Karpas-422 (cell line): ENCODE results near the gene GYPB. TPM values are rescaled to one million over a fixed set of nuclear protein-coding genes. Genes with fewer than 3 reads are reported as not detected.
"Not testable (repeated sequence)": the region's sequence is repeated elsewhere in the genome, so short reads cannot be mapped to it uniquely, and the experiment has no call there.

ENCODE experiments used
- DNase-seq: peaks from one replicate; pipeline ENCODE4 v3.0.0-alpha.2; 2015
- H2AFZ ChIP-seq: fragments of 200-600 bp; sonication (generic); 2 replicates; pipeline ENCODE4 v1.6.1; 2014; ENCODE audit warnings: antibody characterized with exemption, low read length, mixed read lengths
- H3K27ac ChIP-seq: fragments of 200-600 bp; sonication (generic); 2 replicates; pipeline ENCODE4 v1.5.1; 2014; ENCODE audit warnings: mild to moderate bottlenecking, low read length, moderate library complexity
- H3K27me3 ChIP-seq: fragments of 200-600 bp; sonication (generic); 2 replicates; pipeline ENCODE4 v1.6.1; 2014; ENCODE audit warnings: low read length, mixed read lengths
- H3K36me3 ChIP-seq: fragments of 200-600 bp; sonication (generic); 2 replicates; pipeline ENCODE4 v1.6.1; 2014; ENCODE audit warnings: low read length, mixed read lengths; ENCODE audit not compliant: insufficient read depth
- H3K4me1 ChIP-seq: fragments of 200-600 bp; sonication (generic); 2 replicates; pipeline ENCODE4 v1.6.1; 2014; ENCODE audit warnings: mild to moderate bottlenecking, low read length, mixed read lengths
- H3K4me2 ChIP-seq: fragments of 200-600 bp; sonication (generic); 2 replicates; pipeline ENCODE4 v1.6.1; 2014; ENCODE audit warnings: low read length, low read depth, mild to moderate bottlenecking; ENCODE audit not compliant: poor library complexity, severe bottlenecking
- H3K4me3 ChIP-seq: fragments of 200-600 bp; sonication (generic); 2 replicates; pipeline ENCODE4 v1.5.1; 2014; ENCODE audit warnings: mild to moderate bottlenecking, antibody characterized with exemption, low read length, mixed read lengths
- H3K79me2 ChIP-seq: fragments of 200-600 bp; sonication (generic); 2 replicates; pipeline ENCODE4 v1.6.1; 2014; ENCODE audit warnings: mild to moderate bottlenecking, low read length, mixed read lengths
- H3K9ac ChIP-seq: fragments of 200-600 bp; sonication (generic); 2 replicates; pipeline ENCODE4 v1.6.0; 2014; ENCODE audit warnings: low read length
- H3K9me2 ChIP-seq: fragments of 200-600 bp; sonication (generic), shearing (Covaris generic); replicated peaks from 2 replicates; pipeline ENCODE4 v1.6.0; 2014; ENCODE audit warnings: mild to moderate bottlenecking, low read length, moderate library complexity; ENCODE audit not compliant: insufficient read depth
- H3K9me3 ChIP-seq: fragments of 300-700, 200-600 bp; sonication (generic); 2 replicates; pipeline ENCODE4 v1.6.1; 2014; ENCODE audit warnings: low read length, mixed read lengths
- H4K20me1 ChIP-seq: fragments of 200-600 bp; sonication (generic); 2 replicates; pipeline ENCODE4 v1.6.1; 2014; ENCODE audit warnings: mild to moderate bottlenecking, antibody characterized with exemption, low read length, low read depth; ENCODE audit not compliant: insufficient read depth
- total RNA-seq: library from RNA; depleted of rRNA; stranded (reverse); fragments of >200 nt; shearing (Covaris generic); gene quantifications from 2 replicates; pipeline ENCODE4 v1.2.3, GENCODE V29; 2014; ENCODE audit warnings: low replicate concordance

The GYPB gene
- total RNA-seq, 1 experiment from 2014 or later: not detected

- no peaks in the 10 kb centered on the region for H3K36me3 ChIP-seq
- H3K4me1 ChIP-seq: no peaks in the 10 kb centered on the region
- no peaks in the 10 kb centered on the region for H4K20me1 ChIP-seq
- H3K79me2 ChIP-seq: no peaks in the 10 kb centered on the region
- H3K4me3 ChIP-seq: no peak overlapping the region
- no peak for DNase-seq
- no peaks in the 10 kb centered on the region for H3K27me3 ChIP-seq
- no peak overlapping the region for H2AFZ ChIP-seq
- no peak overlapping the region for H3K27ac ChIP-seq
- no peak overlapping the region for H3K4me2 ChIP-seq
- no peaks in the 10 kb centered on the region for H3K9me3 ChIP-seq
- H3K9me2 ChIP-seq: no peaks in the 10 kb centered on the region
- H3K9ac ChIP-seq: no peak overlapping the region
Measured at GRCh38 chr4:143986180-143986579, 33.0 kb downstream of the GYPB start.

- H3K4me1 ChIP-seq, H4K20me1 ChIP-seq, H3K36me3 ChIP-seq, H3K4me2 ChIP-seq, H2AFZ ChIP-seq, H3K79me2 ChIP-seq, H3K4me3 ChIP-seq, H3K27me3 ChIP-seq, H3K9me3 ChIP-seq, H3K9ac ChIP-seq, H3K9me2 ChIP-seq, H3K27ac ChIP-seq: not testable (repeated sequence)
- peak; percentile 62 for DNase-seq
Measured at GRCh38 chr4:143980776-143981175, 38.4 kb downstream of the GYPB start.

- not testable (repeated sequence) for H3K9me2 ChIP-seq, H2AFZ ChIP-seq, H3K4me3 ChIP-seq, H3K4me2 ChIP-seq, H3K4me1 ChIP-seq, H3K27ac ChIP-seq, H3K27me3 ChIP-seq, H3K79me2 ChIP-seq, H3K9ac ChIP-seq, H4K20me1 ChIP-seq, DNase-seq, H3K9me3 ChIP-seq, H3K36me3 ChIP-seq
Measured at GRCh38 chr4:143975527-143975926, 43.7 kb downstream of the GYPB start.

- H3K79me2 ChIP-seq, H4K20me1 ChIP-seq, H3K36me3 ChIP-seq, H3K27ac ChIP-seq, H3K4me2 ChIP-seq, H3K9ac ChIP-seq, H3K4me1 ChIP-seq, H3K27me3 ChIP-seq, H3K9me2 ChIP-seq, H3K9me3 ChIP-seq, H2AFZ ChIP-seq, DNase-seq, H3K4me3 ChIP-seq: not testable (repeated sequence)
Measured at GRCh38 chr4:143974021-143974420, 45.2 kb downstream of the GYPB start.

GRCh38 chr4:143961075-143961474 is 58.1 kb downstream of the GYPB start:
- no peaks in the 10 kb centered on the region for H3K4me1 ChIP-seq
- H4K20me1 ChIP-seq: no peaks in the 10 kb centered on the region
- no peaks in the 10 kb centered on the region for H3K27me3 ChIP-seq
- no peaks in the 10 kb centered on the region for H3K9me3 ChIP-seq
- H3K79me2 ChIP-seq: no peaks in the 10 kb centered on the region
- no peaks in the 10 kb centered on the region for H3K9me2 ChIP-seq
- no peak overlapping the region for H2AFZ ChIP-seq
- H3K4me2 ChIP-seq: no peak overlapping the region
- DNase-seq: no peak
- H3K9ac ChIP-seq: no peak overlapping the region
- H3K4me3 ChIP-seq: no peak overlapping the region
- H3K27ac ChIP-seq: no peak overlapping the region
- no peaks in the 10 kb centered on the region for H3K36me3 ChIP-seq

GRCh38 chr4:143955306-143955705 is 63.9 kb downstream of the GYPB start:
- not testable (repeated sequence) for H3K79me2 ChIP-seq, H3K4me3 ChIP-seq, H3K36me3 ChIP-seq, H2AFZ ChIP-seq, DNase-seq, H3K27ac ChIP-seq, H3K27me3 ChIP-seq, H3K4me1 ChIP-seq, H3K9me2 ChIP-seq, H3K9me3 ChIP-seq, H3K9ac ChIP-seq, H4K20me1 ChIP-seq, H3K4me2 ChIP-seq

- H3K4me1 ChIP-seq, H3K9ac ChIP-seq, DNase-seq: not testable (repeated sequence)
Measured at GRCh38 chr4:143951458-143951972, 67.7 kb downstream of the GYPB start.

GRCh38 chr4:143950967-143951366 is 68.2 kb downstream of the GYPB start:
- H3K4me3 ChIP-seq, H3K4me2 ChIP-seq, H4K20me1 ChIP-seq, H3K27me3 ChIP-seq, DNase-seq, H3K9me3 ChIP-seq, H3K9me2 ChIP-seq, H3K36me3 ChIP-seq, H3K27ac ChIP-seq, H3K4me1 ChIP-seq, H3K79me2 ChIP-seq, H2AFZ ChIP-seq, H3K9ac ChIP-seq: not testable (repeated sequence)

More at GRCh38 chr4:143951458-143951972, 67.7 kb downstream of the GYPB start:
- H4K20me1 ChIP-seq, H3K36me3 ChIP-seq, H3K4me2 ChIP-seq, H3K27ac ChIP-seq, H3K9me2 ChIP-seq, H3K27me3 ChIP-seq, H3K79me2 ChIP-seq, H3K4me3 ChIP-seq, H3K9me3 ChIP-seq, H2AFZ ChIP-seq: not testable (repeated sequence)

- not testable (repeated sequence) for H3K27ac ChIP-seq, H4K20me1 ChIP-seq, H3K9me2 ChIP-seq, H3K4me3 ChIP-seq, H3K9ac ChIP-seq, H3K27me3 ChIP-seq, H3K4me1 ChIP-seq, H3K9me3 ChIP-seq, H3K79me2 ChIP-seq, H3K36me3 ChIP-seq, H3K4me2 ChIP-seq, DNase-seq, H2AFZ ChIP-seq
Measured at GRCh38 chr4:143950185-143950584, 69.0 kb downstream of the GYPB start.
